T-helper 9 cell (primary cell): ENCODE data around the gene FBXO21.
A peak's percentile ranks its signal among the peaks of the same experiment; 100 is the strongest.
"Not testable (repeated sequence)": the region's sequence is repeated elsewhere in the genome, so short reads cannot be mapped to it uniquely, and the experiment has no call there.

ENCODE experiments used
- DNase-seq: peaks from one replicate; pipeline ENCODE4 v3.0.0-alpha.2; 2020

FBXO21 gene

GRCh38 chr12:117202033-117202432 is 11.8 kb upstream of the FBXO21 start:
- no peak for DNase-seq

- DNase-seq: not testable (repeated sequence)
These were observed 9.9 kb upstream of the FBXO21 start for GRCh38 chr12:117199956-117200744.

- DNase-seq: not testable (repeated sequence)
These were observed 6.1 kb upstream of the FBXO21 start for GRCh38 chr12:117196334-117196733.

- not testable (repeated sequence) for DNase-seq
These were observed 4.8 kb upstream of the FBXO21 start for GRCh38 chr12:117195027-117195426.

- no peak for DNase-seq
These were observed 3.6 kb upstream of the FBXO21 start for GRCh38 chr12:117193903-117194302.

GRCh38 chr12:117192581-117192980 is 2.3 kb upstream of the FBXO21 start:
- not testable (repeated sequence) for DNase-seq

- DNase-seq: no peak
These were observed 1.8 kb upstream of the FBXO21 start for GRCh38 chr12:117192057-117192456.

- DNase-seq: peak; percentile 13
These were observed 503 bp downstream of the FBXO21 start for GRCh38 chr12:117189725-117190209.

GRCh38 chr12:117188961-117189724 is 1.1 kb downstream of the FBXO21 start:
- no peak for DNase-seq

GRCh38 chr12:117188121-117188665 is 2.1 kb downstream of the FBXO21 start:
- no peak for DNase-seq

GRCh38 chr12:117187421-117187820 is 2.8 kb downstream of the FBXO21 start:
- no peak for DNase-seq

- DNase-seq: no peak
These were observed 7.4 kb downstream of the FBXO21 start for GRCh38 chr12:117182866-117183265.

GRCh38 chr12:117181468-117181843 is 8.8 kb downstream of the FBXO21 start:
- not testable (repeated sequence) for DNase-seq

- no peak for DNase-seq
These were observed 9.4 kb downstream of the FBXO21 start for GRCh38 chr12:117180758-117181467.

- DNase-seq: no peak
These were observed 11.5 kb downstream of the FBXO21 start for GRCh38 chr12:117178745-117179144.

- DNase-seq: no peak
These were observed 12.0 kb downstream of the FBXO21 start for GRCh38 chr12:117178301-117178700.

GRCh38 chr12:117172168-117172567 is 18.1 kb downstream of the FBXO21 start:
- no peak for DNase-seq

- no peak for DNase-seq
These were observed 18.6 kb downstream of the FBXO21 start for GRCh38 chr12:117171499-117172162.

- no peak for DNase-seq
These were observed 20.7 kb downstream of the FBXO21 start for GRCh38 chr12:117169548-117169947.

GRCh38 chr12:117168976-117169375 is 21.3 kb downstream of the FBXO21 start:
- DNase-seq: no peak

- DNase-seq: no peak
These were observed 22.5 kb downstream of the FBXO21 start for GRCh38 chr12:117167769-117168168.

- DNase-seq: no peak
These were observed 24.2 kb downstream of the FBXO21 start for GRCh38 chr12:117166107-117166506.
